ENCODE data around the gene SPATS1. TPM values are rescaled to one million over a fixed set of nuclear protein-coding genes. Genes with fewer than 3 reads are reported as not detected.

Gene SPATS1
- total RNA-seq, 1 experiment from 2014 or later = not detected

GRCh38 chr6:44386929-44387345, 44.5 kb downstream of the SPATS1 start:
- Histone ChIP-seq H3K4me1 (ENCODE audit: insufficient read depth, low read length) (peaks cover 24% of the 10 kb centered on the region), H3K9ac (ENCODE audit: low read length) (peak overlapping the region; percentile 98), H2AFZ (ENCODE audit: low read length) (peak overlapping the region; percentile 98), H3K36me3 (ENCODE audit: low read depth, low read length) (peaks cover 11% of the 10 kb centered on the region), H3K9me3 (ENCODE audit: low read length) (no peaks in the 10 kb centered on the region), H3K27me3 (ENCODE audit: low read length) (no peaks in the 10 kb centered on the region), H3K79me2 (ENCODE audit: low read length) (peaks cover 40% of the 10 kb centered on the region), H3K4me3 (ENCODE audit: low read length) (peak overlapping the region; percentile 95), H3K9me2 (replicated peaks; ENCODE audit: low read length) (no peaks in the 10 kb centered on the region), H3K4me2 (ENCODE audit: low read length) (peak overlapping the region; percentile 98), H3K27ac (ENCODE audit: low read length) (peak overlapping the region; percentile 75), H3F3A (ENCODE audit: low read length, unreplicated experiment) (no peaks in the 10 kb centered on the region), H4K20me1 (ENCODE audit: low read length) (peaks cover 32% of the 10 kb centered on the region)
- ChIA-PET POLR2A (ENCODE audit: unreplicated experiment) (no interaction called here), CTCF (no interaction called here)
- DNase-seq = peak; percentile 31
- peak; percentile 9 for ATAC-seq
- intact Hi-C loops (cut with micrococcal nuclease) = no loop called here
- no peak for TF ChIP-seq EZH2phosphoT487 (IDR thresholded peaks at IDR 0.05; ENCODE audit: borderline replicate concordance, low read length)
- no peak for TF ChIP-seq EZH2 (IDR thresholded peaks at IDR 0.05; ENCODE audit: low read length, unreplicated experiment)
- no peak for TF ChIP-seq CTCF (conservative IDR thresholded peaks at IDR 0.05; ENCODE audit: low read depth, low read length)
- BruUV-seq (replicated peaks) = TSS peak; percentile 86

DNA sequence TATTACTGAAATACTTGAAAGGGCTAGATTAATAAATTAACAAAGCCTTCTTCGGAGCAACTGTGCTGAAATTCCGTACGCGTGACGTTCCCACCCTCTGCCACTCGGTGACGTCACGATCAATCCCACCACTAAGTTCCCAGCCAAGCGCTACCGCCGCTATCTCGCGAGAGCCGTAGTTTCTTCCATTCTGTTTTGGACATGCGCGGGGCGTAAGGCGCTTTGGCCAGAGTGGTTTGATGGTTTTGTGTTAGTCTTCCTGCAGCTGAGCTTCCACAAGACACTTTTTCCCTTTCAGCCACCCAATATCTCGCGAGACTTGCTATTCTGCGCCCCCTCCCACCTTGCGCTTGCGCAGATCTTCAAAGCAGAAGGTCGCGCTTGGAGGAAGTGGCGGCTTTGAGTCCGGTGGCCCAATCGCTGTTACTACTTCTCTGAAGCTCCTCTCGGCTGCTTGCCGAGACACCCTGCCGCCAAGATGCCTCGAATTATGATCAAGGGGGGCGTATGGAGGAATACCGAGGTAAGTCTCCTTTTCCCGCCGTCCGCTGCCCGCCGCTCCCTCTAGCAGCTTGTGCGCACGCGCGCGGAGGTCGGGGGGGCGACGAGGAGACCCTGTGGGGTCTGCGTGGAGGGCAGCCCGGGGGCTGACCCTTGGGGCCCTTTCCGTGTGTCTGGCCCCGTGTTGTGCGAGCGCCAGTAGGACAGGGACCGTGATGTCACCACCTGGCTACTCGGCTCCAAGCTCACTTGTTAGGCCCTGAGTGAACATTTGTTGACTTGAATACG, 45.1 kb downstream of the SPATS1 start, which contains the start of gene CDC5L:
Gene CDC5L (plus strand): TSS at position 361 of the 789 bp plus-strand sequence. CDS start 118 bp downstream, at position 479.
- CTCF ChIA-PET = no interaction called here
- Histone ChIP-seq H3K4me2 (ENCODE audit: low read length) (peak within 1 kb of the TSS; percentile 98), H3K9me2 (replicated peaks; ENCODE audit: low read length) (no peaks in the 10 kb centered on the region), H3F3A (ENCODE audit: low read length, unreplicated experiment) (no peaks in the 10 kb centered on the region), H3K9ac (ENCODE audit: low read length) (peak within 1 kb of the TSS; percentile 98), H4K20me1 (ENCODE audit: low read length) (peaks cover 34% of the 10 kb centered on the region), H3K79me2 (ENCODE audit: low read length) (peaks cover 46% of the 10 kb centered on the region), H3K36me3 (ENCODE audit: low read depth, low read length) (peaks cover 17% of the 10 kb centered on the region), H3K4me3 (ENCODE audit: low read length) (peak within 1 kb of the TSS; percentile 95), H3K4me1 (ENCODE audit: insufficient read depth, low read length) (peaks cover 24% of the 10 kb centered on the region), H3K9me3 (ENCODE audit: low read length) (no peaks in the 10 kb centered on the region), H2AFZ (ENCODE audit: low read length) (peak within 1 kb of the TSS; percentile 98), H3K27ac (ENCODE audit: low read length) (peak within 1 kb of the TSS; percentile 75), H3K27me3 (ENCODE audit: low read length) (no peaks in the 10 kb centered on the region)
- POLR2A ChIA-PET (ENCODE audit: unreplicated experiment) = interaction anchor here (0.6 kb wide), 1 partner anchor 141 kb away, joined by 5 read pairs; the partner anchor contains the start of gene HSP90AB1
- DNase-seq (peak; percentile 98), ATAC-seq (peak; percentile 86)
- intact Hi-C loops (cut with micrococcal nuclease) = no loop called here
- BruUV-seq (replicated peaks) = no TSS peak
- TF ChIP-seq CTCF (conservative IDR thresholded peaks at IDR 0.05; ENCODE audit: low read depth, low read length) (no peak), EZH2phosphoT487 (IDR thresholded peaks at IDR 0.05; ENCODE audit: borderline replicate concordance, low read length) (no peak), EZH2 (IDR thresholded peaks at IDR 0.05; ENCODE audit: low read length, unreplicated experiment) (no peak)

- Histone ChIP-seq H3K4me2 (ENCODE audit: low read length) (peak overlapping the region; percentile 98), H3K9ac (ENCODE audit: low read length) (peak overlapping the region; percentile 98), H3K9me2 (replicated peaks; ENCODE audit: low read length) (no peaks in the 10 kb centered on the region), H3K36me3 (ENCODE audit: low read depth, low read length) (peaks cover 22% of the 10 kb centered on the region), H3K27ac (ENCODE audit: low read length) (no peak overlapping the region), H3K4me3 (ENCODE audit: low read length) (peak overlapping the region; percentile 95), H3K79me2 (ENCODE audit: low read length) (peaks cover 49% of the 10 kb centered on the region), H2AFZ (ENCODE audit: low read length) (no peak overlapping the region), H3K9me3 (ENCODE audit: low read length) (no peaks in the 10 kb centered on the region), H4K20me1 (ENCODE audit: low read length) (peaks cover 34% of the 10 kb centered on the region), H3K27me3 (ENCODE audit: low read length) (no peaks in the 10 kb centered on the region), H3K4me1 (ENCODE audit: insufficient read depth, low read length) (peaks cover 24% of the 10 kb centered on the region), H3F3A (ENCODE audit: low read length, unreplicated experiment) (no peaks in the 10 kb centered on the region)
- DNase-seq = no peak
- BruUV-seq (replicated peaks) = no TSS peak
- TF ChIP-seq EZH2 (IDR thresholded peaks at IDR 0.05; ENCODE audit: low read length, unreplicated experiment) = no peak
- TF ChIP-seq EZH2phosphoT487 (IDR thresholded peaks at IDR 0.05; ENCODE audit: borderline replicate concordance, low read length) = no peak
- TF ChIP-seq CTCF (conservative IDR thresholded peaks at IDR 0.05; ENCODE audit: low read depth, low read length) = no peak
- intact Hi-C loops (cut with micrococcal nuclease) = no loop called here
- ATAC-seq = no peak
- CTCF ChIA-PET = no interaction called here
- POLR2A ChIA-PET (ENCODE audit: unreplicated experiment) = interaction anchor here (0.6 kb wide), 1 partner anchor 141 kb away, joined by 5 read pairs; the partner anchor contains the start of gene HSP90AB1
Observed at GRCh38 chr6:44388135-44388487, 45.7 kb downstream of the SPATS1 start.
